Measurements from ENCODE around the gene SRP9.
"Not testable (repeated sequence)": the region's sequence is repeated elsewhere in the genome, so short reads cannot be mapped to it uniquely, and the experiment has no call there.

The SRP9 gene

GRCh38 chr1:225777058-225777582, 506 bp upstream of the SRP9 start:
- no peak for DNase-seq

GRCh38 chr1:225778337-225778669, 677 bp downstream of the SRP9 start:
- no peak for DNase-seq

GRCh38 chr1:225779165-225779564, 1.5 kb downstream of the SRP9 start:
- not testable (repeated sequence) for DNase-seq

- no peak for DNase-seq
Measured at GRCh38 chr1:225780134-225780533, 2.5 kb downstream of the SRP9 start.

- no peak for DNase-seq
Measured at GRCh38 chr1:225780630-225781029, 3.0 kb downstream of the SRP9 start.

GRCh38 chr1:225789142-225789541, 11.5 kb downstream of the SRP9 start:
- not testable (repeated sequence) for DNase-seq

- DNase-seq = no peak
Measured at GRCh38 chr1:225794954-225795353, 17.3 kb downstream of the SRP9 start.

GRCh38 chr1:225796097-225796496, 18.5 kb downstream of the SRP9 start:
- DNase-seq = not testable (repeated sequence)

- not testable (repeated sequence) for DNase-seq
Measured at GRCh38 chr1:225801146-225801545, 23.5 kb downstream of the SRP9 start.

GRCh38 chr1:225806249-225806648, 28.6 kb downstream of the SRP9 start:
- no peak for DNase-seq

GRCh38 chr1:225806736-225807135, 29.1 kb downstream of the SRP9 start:
- DNase-seq = not testable (repeated sequence)

GRCh38 chr1:225808136-225808535, 30.5 kb downstream of the SRP9 start:
- DNase-seq = no peak

- peak; percentile 55 for DNase-seq
Measured at GRCh38 chr1:225809842-225810578, 32.4 kb downstream of the SRP9 start, which contains the start of gene EPHX1. Gene EPHX1 (plus strand): TSS chr1:225810124. CDS start chr1:225828730, 18,606 bp downstream.

- not testable (repeated sequence) for DNase-seq
Measured at GRCh38 chr1:225810579-225811538, 33.2 kb downstream of the SRP9 start.

- DNase-seq = no peak
Measured at GRCh38 chr1:225811622-225812487, 34.2 kb downstream of the SRP9 start.

- no peak for DNase-seq
Measured at GRCh38 chr1:225812488-225813213, 35.0 kb downstream of the SRP9 start.

- peak; percentile 89 for DNase-seq
Measured at GRCh38 chr1:225813214-225813964, 35.8 kb downstream of the SRP9 start.

GRCh38 chr1:225814381-225814780, 36.8 kb downstream of the SRP9 start:
- DNase-seq = no peak

GRCh38 chr1:225815090-225815489, 37.5 kb downstream of the SRP9 start:
- DNase-seq = not testable (repeated sequence)

- DNase-seq = no peak
Measured at GRCh38 chr1:225815526-225816178, 38.0 kb downstream of the SRP9 start.

Data from GF-D8 (cell line).